Mesendoderm (in vitro differentiated cells): ENCODE measurements around the gene EP400.

ENCODE experiments used
- DNase-seq: peaks from one replicate; pipeline ENCODE4 v3.0.0; 2013
- H2AK5ac ChIP-seq: 2 replicates; pipeline ENCODE4 v1.6.1; 2013; ENCODE audit warnings: low read length, inconsistent platforms
- H2BK120ac ChIP-seq: 2 replicates; pipeline ENCODE4 v1.6.1; 2013; ENCODE audit warnings: low read depth, mild to moderate bottlenecking, low read length, moderate library complexity, mixed read lengths
- H2BK15ac ChIP-seq: replicated peaks from 2 replicates; pipeline ENCODE4 v1.6.1; 2013; ENCODE audit warnings: low read depth, mild to moderate bottlenecking, moderate library complexity
- H2BK5ac ChIP-seq: 2 replicates; pipeline ENCODE4 v1.6.1; 2013; ENCODE audit warnings: low read length, inconsistent platforms
- H3K18ac ChIP-seq: 2 replicates; pipeline ENCODE4 v1.6.1; 2013; ENCODE audit warnings: mild to moderate bottlenecking, low read length, mixed read lengths
- H3K23ac ChIP-seq: one replicate; pipeline ENCODE4 v1.6.1; 2013; ENCODE audit warnings: low read length
- H3K27ac ChIP-seq: 2 replicates; pipeline ENCODE4 v1.5.1; 2013; ENCODE audit warnings: low read depth, mild to moderate bottlenecking, inconsistent platforms, low read length, moderate library complexity
- H3K27me3 ChIP-seq: 2 replicates; pipeline ENCODE4 v1.6.1; 2013; ENCODE audit warnings: low read length, control low read depth, mild to moderate bottlenecking, inconsistent platforms; ENCODE audit not compliant: insufficient read depth, poor library complexity
- H3K36me3 ChIP-seq: 2 replicates; pipeline ENCODE4 v1.6.1; 2013; ENCODE audit warnings: low read length, inconsistent platforms; ENCODE audit not compliant: control insufficient read depth, insufficient read depth
- H3K4ac ChIP-seq: one replicate; pipeline ENCODE4 v1.6.1; 2013; ENCODE audit warnings: low read depth, mild to moderate bottlenecking, low read length, moderate library complexity
- H3K4me1 ChIP-seq: 2 replicates; pipeline ENCODE4 v1.6.1; 2013; ENCODE audit warnings: low read depth, low read length, inconsistent platforms; ENCODE audit not compliant: control insufficient read depth
- H3K4me2 ChIP-seq: 2 replicates; pipeline ENCODE4 v1.6.1; 2013; ENCODE audit warnings: low read length
- H3K4me3 ChIP-seq: 2 replicates; pipeline ENCODE4 v1.5.1; 2013; ENCODE audit warnings: mild to moderate bottlenecking, low read length
- H3K56ac ChIP-seq: one replicate; pipeline ENCODE4 v1.6.1; 2013; ENCODE audit warnings: low read length
- H3K79me1 ChIP-seq: 2 replicates; pipeline ENCODE4 v1.6.1; 2013; ENCODE audit warnings: low read length, inconsistent platforms
- H3K79me2 ChIP-seq: 2 replicates; pipeline ENCODE4 v1.6.1; 2013; ENCODE audit warnings: mild to moderate bottlenecking, low read length; ENCODE audit not compliant: control insufficient read depth, insufficient read depth
- H3K9ac ChIP-seq: 2 replicates; pipeline ENCODE4 v1.6.1; 2013; ENCODE audit warnings: low read length, inconsistent platforms
- H4K5ac ChIP-seq: one replicate; pipeline ENCODE4 v1.6.1; 2013; ENCODE audit warnings: low read length
- H4K8ac ChIP-seq: one replicate; pipeline ENCODE4 v1.6.1; 2013; ENCODE audit warnings: low read depth, mild to moderate bottlenecking, control low read depth, low read length, moderate library complexity
- WGBS: extraction: QIAGEN DNeasy Blood & Tissue Kit; methylation state at CpG from one replicate; pipeline ENCODE4 v1.1.7; 2013; ENCODE audit warnings: low lambda C conversion rate, missing lambda C conversion rate; ENCODE audit not compliant: insufficient coverage; ENCODE audit errors: extremely low coverage; 5-methylcytosine and 5-hydroxymethylcytosine counted together

Gene EP400

DNA sequence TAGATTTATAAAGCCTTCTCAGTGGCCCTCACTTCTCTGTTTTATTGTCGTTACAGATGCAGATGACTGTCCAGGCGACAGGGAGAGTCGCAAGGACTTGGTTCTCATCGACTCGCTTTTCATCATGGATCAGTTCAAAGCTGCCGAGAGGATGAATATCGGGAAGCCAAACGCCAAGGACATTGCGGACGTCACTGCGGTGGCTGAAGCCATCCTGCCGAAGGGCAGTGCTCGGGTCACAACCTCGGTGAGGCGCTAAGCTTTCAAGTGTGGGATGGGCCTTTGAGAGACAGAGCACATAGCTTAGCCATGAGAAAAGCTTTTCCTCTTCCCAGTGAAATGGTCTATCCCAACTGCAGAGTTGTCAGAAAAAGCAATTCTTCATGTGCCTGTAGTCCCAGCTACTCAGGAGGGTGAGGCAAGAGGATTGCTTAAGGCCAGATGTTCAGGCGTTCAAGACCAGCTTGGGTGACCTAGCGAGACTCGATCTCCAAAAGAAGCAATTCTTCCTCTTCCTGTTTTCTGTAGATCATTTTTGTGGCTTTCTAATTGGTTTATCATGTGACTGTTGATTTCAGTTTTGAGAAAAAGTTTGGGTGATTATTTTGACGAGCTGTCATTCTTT lies 56.4 kb downstream of the EP400 start:
- no peak overlapping the region for H4K8ac ChIP-seq
- H2BK15ac ChIP-seq, result no peak overlapping the region
- no peaks in the 10 kb centered on the region for H3K79me2 ChIP-seq
- no peak overlapping the region for H3K18ac ChIP-seq
- no peak for DNase-seq
- H3K27me3 ChIP-seq, result no peaks in the 10 kb centered on the region
- no peak overlapping the region for H3K27ac ChIP-seq
- H3K4me1 ChIP-seq, result no peaks in the 10 kb centered on the region
- H3K4ac ChIP-seq, result no peak overlapping the region
- H3K36me3 ChIP-seq, result peaks cover 8% of the 10 kb centered on the region
- H3K23ac ChIP-seq, result no peak overlapping the region
- no peak overlapping the region for H3K4me2 ChIP-seq
- no peak overlapping the region for H3K9ac ChIP-seq
- no peak overlapping the region for H2BK5ac ChIP-seq
- H3K56ac ChIP-seq, result no peak overlapping the region
- H4K5ac ChIP-seq, result no peak overlapping the region
- no peak overlapping the region for H2BK120ac ChIP-seq
- no peak overlapping the region for H3K4me3 ChIP-seq
- H3K79me1 ChIP-seq, result peaks cover 3% of the 10 kb centered on the region
- no peak overlapping the region for H2AK5ac ChIP-seq
- WGBS, result no CpG with 5 or more reads among the region's 19 CpGs

- Histone ChIP-seq H3K27me3 (no peaks in the 10 kb centered on the region), H3K9ac (no peak overlapping the region), H4K8ac (no peak overlapping the region), H2BK120ac (no peak overlapping the region), H2BK15ac (no peak overlapping the region), H3K18ac (no peak overlapping the region), H3K79me1 (peaks cover 3% of the 10 kb centered on the region), H3K4me3 (no peak overlapping the region), H3K56ac (no peak overlapping the region), H3K79me2 (no peaks in the 10 kb centered on the region), H3K27ac (no peak overlapping the region), H3K4me1 (no peaks in the 10 kb centered on the region), H3K36me3 (peaks cover 12% of the 10 kb centered on the region), H3K23ac (no peak overlapping the region), H3K4ac (no peak overlapping the region), H2BK5ac (no peak overlapping the region), H4K5ac (no peak overlapping the region), H2AK5ac (no peak overlapping the region), H3K4me2 (no peak overlapping the region)
- no CpG with 5 or more reads among the region's 6 CpGs for WGBS
- DNase-seq, result no peak
Measured at GRCh38 chr12:132007041-132007440, 57.3 kb downstream of the EP400 start.

DNA sequence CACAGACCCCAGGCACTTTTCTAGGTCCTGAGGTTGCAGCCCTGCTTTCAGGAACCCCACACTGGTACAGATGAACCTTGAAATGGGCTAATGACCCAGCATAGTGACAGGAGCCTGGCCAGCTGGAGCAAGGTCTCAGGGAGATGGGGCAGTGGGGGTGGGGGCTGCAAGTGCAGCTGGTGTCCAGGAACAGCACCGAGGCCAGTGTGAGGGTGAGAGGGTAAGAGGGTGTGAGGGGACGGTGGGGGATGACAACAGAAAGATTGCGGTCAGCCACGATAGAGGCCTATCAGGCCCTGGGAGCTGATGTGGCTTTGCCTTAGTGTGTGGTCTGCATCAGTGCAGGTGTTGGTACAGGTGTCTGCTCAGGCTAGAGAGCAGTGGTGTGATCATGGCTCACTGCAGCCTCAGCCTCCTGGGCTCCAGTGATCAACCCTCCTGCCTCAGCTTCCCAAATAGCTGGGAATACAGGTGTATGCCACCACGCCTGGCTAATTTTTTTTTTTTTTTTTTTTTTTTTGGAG lies 59.7 kb downstream of the EP400 start:
- WGBS, result no CpG with 5 or more reads among the region's 5 CpGs
- H3K18ac ChIP-seq, result no peak overlapping the region
- no peak overlapping the region for H2BK5ac ChIP-seq
- peaks cover 17% of the 10 kb centered on the region for H3K36me3 ChIP-seq
- no peak overlapping the region for H3K4me3 ChIP-seq
- H4K5ac ChIP-seq, result no peak overlapping the region
- H3K79me1 ChIP-seq, result no peaks in the 10 kb centered on the region
- no peak overlapping the region for H3K23ac ChIP-seq
- no peak overlapping the region for H3K56ac ChIP-seq
- H3K79me2 ChIP-seq, result no peaks in the 10 kb centered on the region
- no peak for DNase-seq
- H3K4ac ChIP-seq, result no peak overlapping the region
- H2BK120ac ChIP-seq, result no peak overlapping the region
- no peak overlapping the region for H3K4me2 ChIP-seq
- no peak overlapping the region for H3K27ac ChIP-seq
- H4K8ac ChIP-seq, result no peak overlapping the region
- H2AK5ac ChIP-seq, result no peak overlapping the region
- H2BK15ac ChIP-seq, result no peak overlapping the region
- no peaks in the 10 kb centered on the region for H3K27me3 ChIP-seq
- no peak overlapping the region for H3K9ac ChIP-seq
- H3K4me1 ChIP-seq, result no peaks in the 10 kb centered on the region

DNA sequence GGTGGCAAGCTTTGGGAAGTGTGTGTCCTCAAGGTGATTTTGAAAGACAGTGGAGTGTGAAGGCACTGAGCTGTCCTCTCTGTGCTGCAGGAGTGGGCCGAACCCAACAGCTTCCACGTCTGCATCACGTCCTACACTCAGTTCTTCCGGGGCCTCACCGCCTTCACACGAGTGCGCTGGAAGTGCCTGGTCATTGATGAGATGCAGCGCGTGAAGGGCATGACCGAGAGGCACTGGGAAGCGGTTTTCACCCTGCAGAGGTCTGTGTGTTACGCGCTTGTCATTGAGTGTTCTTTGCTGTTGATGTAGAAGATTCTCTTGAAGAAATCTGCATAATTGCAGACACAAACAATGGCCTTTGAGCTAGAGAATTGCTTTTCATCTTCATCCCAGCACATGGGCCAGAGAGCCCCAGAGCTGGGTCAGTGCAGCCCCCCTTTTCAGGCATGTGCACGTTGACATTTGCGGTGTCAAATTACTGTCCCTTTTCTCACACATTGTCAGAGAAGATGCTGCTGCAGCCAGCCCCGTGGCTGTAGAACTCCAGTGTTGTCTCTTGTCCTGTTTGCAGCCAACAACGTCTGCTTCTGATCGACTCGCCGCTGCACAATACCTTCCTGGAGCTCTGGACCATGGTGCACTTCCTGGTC lies 63.3 kb downstream of the EP400 start:
- H4K8ac ChIP-seq, result no peak overlapping the region
- no peak for DNase-seq
- no peaks in the 10 kb centered on the region for H3K27me3 ChIP-seq
- H4K5ac ChIP-seq, result no peak overlapping the region
- no peaks in the 10 kb centered on the region for H3K4me1 ChIP-seq
- H3K9ac ChIP-seq, result no peak overlapping the region
- H3K4me2 ChIP-seq, result no peak overlapping the region
- H3K4me3 ChIP-seq, result no peak overlapping the region
- H3K79me1 ChIP-seq, result no peaks in the 10 kb centered on the region
- no peak overlapping the region for H3K23ac ChIP-seq
- no CpG with 5 or more reads among the region's 20 CpGs for WGBS
- no peak overlapping the region for H2BK15ac ChIP-seq
- peaks cover 18% of the 10 kb centered on the region for H3K36me3 ChIP-seq
- no peak overlapping the region for H3K18ac ChIP-seq
- no peaks in the 10 kb centered on the region for H3K79me2 ChIP-seq
- no peak overlapping the region for H2AK5ac ChIP-seq
- H2BK5ac ChIP-seq, result no peak overlapping the region
- H3K56ac ChIP-seq, result no peak overlapping the region
- no peak overlapping the region for H3K27ac ChIP-seq
- no peak overlapping the region for H2BK120ac ChIP-seq
- H3K4ac ChIP-seq, result no peak overlapping the region

DNA sequence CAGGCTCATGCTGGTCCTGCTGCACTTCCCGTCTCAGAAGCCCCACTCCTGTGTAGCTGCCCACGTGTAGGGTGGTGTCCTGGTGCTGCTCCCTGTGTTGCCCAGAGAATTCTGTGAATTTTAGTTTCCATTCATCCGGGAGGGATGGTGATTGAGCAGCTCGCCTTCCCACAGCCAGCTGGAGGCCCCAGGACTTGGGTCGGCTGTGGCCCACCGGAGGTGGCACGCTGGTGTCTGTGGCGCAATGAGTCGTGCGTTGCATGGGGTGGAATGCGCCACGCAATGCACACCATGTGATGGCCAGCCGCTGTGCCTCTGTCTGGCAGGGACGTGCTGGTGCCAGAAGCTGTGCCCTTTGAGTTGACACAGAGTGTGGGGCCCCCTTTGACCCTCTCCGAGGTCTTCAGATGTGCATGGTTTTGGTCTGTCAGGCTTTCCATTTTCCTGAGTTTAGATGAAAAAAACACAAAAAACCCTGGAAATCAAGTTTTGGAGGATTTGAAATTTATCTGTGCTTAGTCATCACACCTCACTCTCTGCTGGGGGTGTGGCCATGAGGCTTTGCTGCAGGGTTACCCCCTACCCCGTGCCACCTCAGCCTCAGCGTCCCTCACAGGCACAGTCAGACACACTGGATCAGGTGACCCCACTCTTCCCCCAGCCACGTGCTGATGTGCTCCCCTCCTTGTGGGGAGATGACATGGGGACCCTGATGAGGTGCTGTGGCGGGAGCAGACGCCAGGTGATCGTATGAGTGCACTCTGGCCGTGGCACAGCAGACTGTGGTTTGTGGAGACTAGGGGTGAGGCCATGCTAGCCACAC lies 64.6 kb downstream of the EP400 start:
- Histone ChIP-seq H3K27ac (no peak overlapping the region), H3K79me1 (no peaks in the 10 kb centered on the region), H3K56ac (no peak overlapping the region), H3K4me1 (no peaks in the 10 kb centered on the region), H3K27me3 (no peaks in the 10 kb centered on the region), H3K4ac (no peak overlapping the region), H3K36me3 (peaks cover 19% of the 10 kb centered on the region), H3K4me2 (no peak overlapping the region), H4K5ac (no peak overlapping the region), H3K18ac (no peak overlapping the region), H2BK5ac (no peak overlapping the region), H3K4me3 (no peak overlapping the region), H3K23ac (no peak overlapping the region), H3K9ac (no peak overlapping the region), H4K8ac (no peak overlapping the region), H2BK120ac (no peak overlapping the region), H2BK15ac (no peak overlapping the region), H2AK5ac (no peak overlapping the region), H3K79me2 (no peaks in the 10 kb centered on the region)
- WGBS, result no CpG with 5 or more reads among the region's 22 CpGs
- no peak for DNase-seq
